HepG2 (cell line): Measurements from ENCODE around the gene LAMP2. TPM values are rescaled to one million over a fixed set of nuclear protein-coding genes. Genes with fewer than 3 reads are reported as not detected.

Source experiments
- BCL6 ChIP-seq: IDR thresholded peaks from 2 replicates; pipeline ENCODE4 v1.6.1; 2016; ENCODE audit warnings: missing genetic modification reagents, missing compliant biosample characterization
- BHLHE40 ChIP-seq: IDR thresholded peaks from 2 replicates; pipeline ENCODE4 v1.6.1; 2011; ENCODE audit warnings: low read length, improper control_type of control experiment
- CREM ChIP-seq, 2 experiments: sonication (generic) in 1 of 2; formaldehyde crosslinking in 1 of 2; IDR thresholded peaks; 2 replicates each; pipeline versions ENCODE4 v1.4.0 to v1.6.1; 2016 to 2020; ENCODE audit warnings: antibody characterized with exemption in 1 of 2, mild to moderate bottlenecking in 1 of 2, missing genetic modification reagents in 1 of 2
- EP300 ChIP-seq, 3 experiments: sonication (generic) in 1 of 3; formaldehyde crosslinking in 1 of 3; IDR thresholded peaks; 2 replicates each; pipeline versions ENCODE4 v1.5.1 to v1.6.1; 2011 to 2020; ENCODE audit warnings: low read depth in 2 of 3, low read length in 2 of 3, borderline replicate concordance in 1 of 3, improper control_type of control experiment in 1 of 3, mild to moderate bottlenecking in 1 of 3, missing genetic modification reagents in 1 of 3, moderate library complexity in 1 of 3
- FOSL2 ChIP-seq: sonication (generic); formaldehyde crosslinking; IDR thresholded peaks from 2 replicates; pipeline ENCODE4 v1.4.0; 2020; ENCODE audit warnings: missing genetic modification reagents
- HIC2 ChIP-seq: sonication (generic); formaldehyde crosslinking; IDR thresholded peaks from 2 replicates; pipeline ENCODE4 v1.9.0; 2022; ENCODE audit warnings: low read depth, missing genetic modification reagents
- MYNN ChIP-seq: sonication (generic); formaldehyde crosslinking; IDR thresholded peaks from 2 replicates; pipeline ENCODE4 v1.4.0; 2020; ENCODE audit warnings: mild to moderate bottlenecking, low read depth, missing genetic modification reagents
- NRL ChIP-seq: sonication (generic); formaldehyde crosslinking; IDR thresholded peaks from 2 replicates; pipeline ENCODE4 v1.5.0; 2020; ENCODE audit warnings: missing genetic modification reagents, mild to moderate bottlenecking, moderate library complexity, borderline replicate concordance
- RXRA ChIP-seq: sonication (generic); formaldehyde crosslinking; IDR thresholded peaks from 2 replicates; pipeline ENCODE4 v1.5.1; 2020; ENCODE audit warnings: missing genetic modification reagents
- SOX5 ChIP-seq: IDR thresholded peaks from 2 replicates; pipeline ENCODE4 v1.6.1; 2016; ENCODE audit warnings: borderline replicate concordance
- TBL1XR1 ChIP-seq: fragments of 150-350 bp; IDR thresholded peaks from 2 replicates; pipeline ENCODE4 v1.6.1; 2014; ENCODE audit warnings: borderline replicate concordance, low read length; ENCODE audit not compliant: partially characterized antibody
- TBX2 ChIP-seq: sonication (generic); formaldehyde crosslinking; IDR thresholded peaks from 2 replicates; pipeline ENCODE4 v1.5.0; 2020; ENCODE audit warnings: missing genetic modification reagents, mild to moderate bottlenecking, borderline replicate concordance
- ZNF143 ChIP-seq: sonication (generic); formaldehyde crosslinking; IDR thresholded peaks from 2 replicates; pipeline ENCODE4 v1.4.0; 2020; ENCODE audit warnings: missing genetic modification reagents
- ZNF496 ChIP-seq: sonication (generic); formaldehyde crosslinking; IDR thresholded peaks from 2 replicates; pipeline ENCODE4 v1.8.1; 2023; ENCODE audit warnings: mild to moderate bottlenecking, moderate library complexity, missing genetic modification reagents; ENCODE audit not compliant: insufficient replicate concordance
- ZNF501 ChIP-seq: sonication (generic); formaldehyde crosslinking; IDR thresholded peaks from 2 replicates; pipeline ENCODE4 v1.5.1; 2020; ENCODE audit warnings: mild to moderate bottlenecking, moderate library complexity, missing genetic modification reagents
- polyA plus RNA-seq, 8 experiments: library from polyadenylated mRNA; depleted of rRNA in 3 of 8; stranded (reverse) in 7 of 8; unstranded in 1 of 8; fragments of >200 nt; fragmentation: Illumina TruSeq in 4 of 8; extraction: Trizol in 4 of 8; gene quantifications; 2 replicates each; pipeline versions ENCODE4 v1.2.1 to v1.2.3, GENCODE V29; 2011 to 2016; ENCODE audit warnings: low read depth in 4 of 8, missing spikeins in 1 of 8, mixed read lengths in 1 of 8; ENCODE audit not compliant: insufficient read depth in 1 of 8
- total RNA-seq, 5 experiments: library from RNA; depleted of rRNA; stranded (reverse); fragments of >200 nt; fragmentation: Illumina TruSeq; extraction: Trizol; gene quantifications; 2 replicates each; pipeline ENCODE4 v1.2.3, GENCODE V29; 2016; ENCODE audit warnings: low read depth in 1 of 5
- TF ChIP-seq, protein P1 (sequence below): sonication (generic); formaldehyde crosslinking; IDR thresholded peaks from 2 replicates; pipeline ENCODE4 v1.5.0; 2020; ENCODE audit warnings: missing genetic modification reagents
- TF ChIP-seq, protein P2 (sequence below): IDR thresholded peaks from 2 replicates; pipeline ENCODE4 v1.4.0; 2020; ENCODE audit warnings: mild to moderate bottlenecking, missing genetic modification reagents
- TF ChIP-seq, protein P3 (sequence below): IDR thresholded peaks from 2 replicates; pipeline ENCODE4 v1.6.1; 2016

LAMP2 gene
- total and polyA plus RNA-seq, 2 of the 13 experiments (the other 11 are each of a cell fraction or from before 2014, with no cell fraction given), result 127 to 170 TPM

DNA sequence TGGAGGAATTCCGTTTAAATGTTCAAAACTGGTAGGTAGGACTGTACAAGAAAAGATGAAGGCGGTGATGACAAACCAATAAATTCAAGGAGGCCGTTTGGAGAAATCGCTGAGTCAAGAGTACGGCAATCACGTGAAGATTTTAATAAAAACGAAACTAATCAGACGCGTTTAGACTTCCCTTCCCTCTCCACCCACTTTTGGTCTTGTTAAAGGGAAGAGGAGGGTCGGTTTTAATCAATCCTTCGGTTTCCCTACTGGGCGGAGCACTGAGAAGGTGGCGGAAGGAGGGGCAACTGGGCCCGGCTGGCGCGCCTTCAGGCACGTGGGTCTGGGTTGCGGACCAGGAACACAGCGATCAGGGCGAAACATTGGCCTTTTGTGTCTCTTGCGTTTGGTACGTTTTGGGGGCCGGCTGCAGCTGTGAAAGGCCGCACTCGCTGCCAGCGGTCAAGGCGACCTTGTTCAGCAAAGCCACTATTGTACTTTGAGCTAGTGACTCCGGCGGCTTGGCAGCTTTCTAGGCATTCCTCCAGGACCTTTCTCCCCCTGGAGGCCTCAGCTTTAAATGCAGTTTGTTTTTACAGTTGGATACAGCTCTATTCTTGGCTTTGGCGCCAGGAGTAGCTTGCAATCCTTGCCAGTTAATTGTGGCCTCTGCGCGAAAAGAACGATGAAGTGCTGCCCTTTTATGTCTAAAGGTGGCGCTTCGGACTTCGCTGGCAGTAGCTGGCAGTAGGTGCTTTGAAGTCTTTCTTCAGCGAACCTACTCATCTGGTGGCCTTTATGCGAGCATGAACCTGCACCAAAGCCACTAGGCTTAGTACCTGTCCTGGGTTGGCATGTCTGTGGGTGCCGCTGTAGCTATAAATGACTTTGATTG, 16.8 kb upstream of the LAMP2 start (continued):
- 0 out of 2 replicates have a peak, but pooled peaks have one; percentile 30 for TF ChIP-seq CREM (IDR thresholded peaks at IDR 0.05)
- no peak for TF ChIP-seq CREM (CRISPR knock-in tag; IDR thresholded peaks at IDR 0.05)
- peak; percentile 68; the same call in 1 of the 2 replicates for TF ChIP-seq SOX5 (CRISPR knock-in tag)
- TF ChIP-seq EP300 (IDR thresholded peaks at IDR 0.05; ENCODE audit: low read depth in 2 of 2, low read length in 2 of 2), result peak in 1 of 2 experiments; percentile 44; a peak in 1 of 4 replicates
- no peak; the same call in 1 of the 2 replicates for TF ChIP-seq EP300 (CRISPR knock-in tag; IDR thresholded peaks at IDR 0.05; ENCODE audit: borderline replicate concordance)
- TF ChIP-seq FOSL2, result peak; percentile 42
- TF ChIP-seq, protein P1, sequence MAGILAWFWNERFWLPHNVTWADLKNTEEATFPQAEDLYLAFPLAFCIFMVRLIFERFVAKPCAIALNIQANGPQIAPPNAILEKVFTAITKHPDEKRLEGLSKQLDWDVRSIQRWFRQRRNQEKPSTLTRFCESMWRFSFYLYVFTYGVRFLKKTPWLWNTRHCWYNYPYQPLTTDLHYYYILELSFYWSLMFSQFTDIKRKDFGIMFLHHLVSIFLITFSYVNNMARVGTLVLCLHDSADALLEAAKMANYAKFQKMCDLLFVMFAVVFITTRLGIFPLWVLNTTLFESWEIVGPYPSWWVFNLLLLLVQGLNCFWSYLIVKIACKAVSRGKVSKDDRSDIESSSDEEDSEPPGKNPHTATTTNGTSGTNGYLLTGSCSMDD (CRISPR knock-in tag), result no peak
- TF ChIP-seq, protein P2, sequence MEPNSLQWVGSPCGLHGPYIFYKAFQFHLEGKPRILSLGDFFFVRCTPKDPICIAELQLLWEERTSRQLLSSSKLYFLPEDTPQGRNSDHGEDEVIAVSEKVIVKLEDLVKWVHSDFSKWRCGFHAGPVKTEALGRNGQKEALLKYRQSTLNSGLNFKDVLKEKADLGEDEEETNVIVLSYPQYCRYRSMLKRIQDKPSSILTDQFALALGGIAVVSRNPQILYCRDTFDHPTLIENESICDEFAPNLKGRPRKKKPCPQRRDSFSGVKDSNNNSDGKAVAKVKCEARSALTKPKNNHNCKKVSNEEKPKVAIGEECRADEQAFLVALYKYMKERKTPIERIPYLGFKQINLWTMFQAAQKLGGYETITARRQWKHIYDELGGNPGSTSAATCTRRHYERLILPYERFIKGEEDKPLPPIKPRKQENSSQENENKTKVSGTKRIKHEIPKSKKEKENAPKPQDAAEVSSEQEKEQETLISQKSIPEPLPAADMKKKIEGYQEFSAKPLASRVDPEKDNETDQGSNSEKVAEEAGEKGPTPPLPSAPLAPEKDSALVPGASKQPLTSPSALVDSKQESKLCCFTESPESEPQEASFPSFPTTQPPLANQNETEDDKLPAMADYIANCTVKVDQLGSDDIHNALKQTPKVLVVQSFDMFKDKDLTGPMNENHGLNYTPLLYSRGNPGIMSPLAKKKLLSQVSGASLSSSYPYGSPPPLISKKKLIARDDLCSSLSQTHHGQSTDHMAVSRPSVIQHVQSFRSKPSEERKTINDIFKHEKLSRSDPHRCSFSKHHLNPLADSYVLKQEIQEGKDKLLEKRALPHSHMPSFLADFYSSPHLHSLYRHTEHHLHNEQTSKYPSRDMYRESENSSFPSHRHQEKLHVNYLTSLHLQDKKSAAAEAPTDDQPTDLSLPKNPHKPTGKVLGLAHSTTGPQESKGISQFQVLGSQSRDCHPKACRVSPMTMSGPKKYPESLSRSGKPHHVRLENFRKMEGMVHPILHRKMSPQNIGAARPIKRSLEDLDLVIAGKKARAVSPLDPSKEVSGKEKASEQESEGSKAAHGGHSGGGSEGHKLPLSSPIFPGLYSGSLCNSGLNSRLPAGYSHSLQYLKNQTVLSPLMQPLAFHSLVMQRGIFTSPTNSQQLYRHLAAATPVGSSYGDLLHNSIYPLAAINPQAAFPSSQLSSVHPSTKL (CRISPR knock-in tag), result peak; percentile 73
- TF ChIP-seq ZNF501 (CRISPR knock-in tag), result 0 out of 2 replicates have a peak, but pooled peaks have one; percentile 36
- no peak for TF ChIP-seq MYNN (CRISPR knock-in tag)
- peak; percentile 99 for TF ChIP-seq BCL6 (CRISPR knock-in tag)
- TF ChIP-seq HIC2 (CRISPR knock-in tag), result no peak
- TF ChIP-seq RXRA (CRISPR knock-in tag), result peak; percentile 84
- peak; percentile 50 for TF ChIP-seq TBL1XR1
- TF ChIP-seq BHLHE40, result peak; percentile 38; the same call in 1 of the 2 replicates
- TF ChIP-seq ZNF143 (CRISPR knock-in tag), result no peak
- 0 out of 2 replicates have a peak, but pooled peaks have one; percentile 32 for TF ChIP-seq NRL
- TF ChIP-seq, protein P3, sequence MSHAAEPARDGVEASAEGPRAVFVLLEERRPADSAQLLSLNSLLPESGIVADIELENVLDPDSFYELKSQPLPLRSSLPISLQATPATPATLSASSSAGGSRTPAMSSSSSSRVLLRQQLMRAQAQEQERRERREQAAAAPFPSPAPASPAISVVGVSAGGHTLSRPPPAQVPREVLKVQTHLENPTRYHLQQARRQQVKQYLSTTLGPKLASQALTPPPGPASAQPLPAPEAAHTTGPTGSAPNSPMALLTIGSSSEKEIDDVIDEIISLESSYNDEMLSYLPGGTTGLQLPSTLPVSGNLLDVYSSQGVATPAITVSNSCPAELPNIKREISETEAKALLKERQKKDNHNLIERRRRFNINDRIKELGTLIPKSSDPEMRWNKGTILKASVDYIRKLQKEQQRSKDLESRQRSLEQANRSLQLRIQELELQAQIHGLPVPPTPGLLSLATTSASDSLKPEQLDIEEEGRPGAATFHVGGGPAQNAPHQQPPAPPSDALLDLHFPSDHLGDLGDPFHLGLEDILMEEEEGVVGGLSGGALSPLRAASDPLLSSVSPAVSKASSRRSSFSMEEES, result peak; percentile 63
- no peak for TF ChIP-seq ZNF496 (CRISPR knock-in tag)
- TF ChIP-seq TBX2 (CRISPR knock-in tag), result peak; percentile 90; the same call in 1 of the 2 replicates
